ENCODE data around the gene GIT2.
"Not testable (repeated sequence)": the region's sequence is repeated elsewhere in the genome, so short reads cannot be mapped to it uniquely, and the experiment has no call there.

GIT2 gene

GRCh38 chr12:109995686-109996482, at the start of gene GIT2:
Gene GIT2, minus strand, starts transcription at chr12:109996368. Its CDS starts 144 bp downstream, at chr12:109996224.
- DNase-seq (ENCODE audit: low read depth): peak; percentile 84

GRCh38 chr12:110042264-110042663, 46.1 kb upstream of the GIT2 start:
- no peak for DNase-seq (ENCODE audit: low read depth)

- peak; percentile 72 for DNase-seq (ENCODE audit: low read depth)
These were observed 43.1 kb upstream of the GIT2 start for GRCh38 chr12:110039085-110039807.

GRCh38 chr12:110038741-110039084, 42.5 kb upstream of the GIT2 start:
- no peak for DNase-seq (ENCODE audit: low read depth)

GRCh38 chr12:110037315-110037714, 41.1 kb upstream of the GIT2 start:
- DNase-seq (ENCODE audit: low read depth): no peak

GRCh38 chr12:110035534-110036104, 39.5 kb upstream of the GIT2 start:
- no peak for DNase-seq (ENCODE audit: low read depth)

- no peak for DNase-seq (ENCODE audit: low read depth)
These were observed 37.7 kb upstream of the GIT2 start for GRCh38 chr12:110033888-110034287.

- no peak for DNase-seq (ENCODE audit: low read depth)
These were observed 33.2 kb upstream of the GIT2 start for GRCh38 chr12:110029290-110029815.

- no peak for DNase-seq (ENCODE audit: low read depth)
These were observed 32.2 kb upstream of the GIT2 start for GRCh38 chr12:110028323-110028722.

GRCh38 chr12:110024051-110024450, 27.9 kb upstream of the GIT2 start:
- no peak for DNase-seq (ENCODE audit: low read depth)

- DNase-seq (ENCODE audit: low read depth): no peak
These were observed 27.2 kb upstream of the GIT2 start for GRCh38 chr12:110023059-110023980.

GRCh38 chr12:110020956-110021355, 24.8 kb upstream of the GIT2 start:
- DNase-seq (ENCODE audit: low read depth): no peak

- DNase-seq (ENCODE audit: low read depth): no peak
These were observed 19.0 kb upstream of the GIT2 start for GRCh38 chr12:110015132-110015531.

- no peak for DNase-seq (ENCODE audit: low read depth)
These were observed 16.5 kb upstream of the GIT2 start for GRCh38 chr12:110012659-110013058.

GRCh38 chr12:110012137-110012536, 16.0 kb upstream of the GIT2 start:
- no peak for DNase-seq (ENCODE audit: low read depth)

- no peak for DNase-seq (ENCODE audit: low read depth)
These were observed 14.9 kb upstream of the GIT2 start for GRCh38 chr12:110010853-110011723.

- not testable (repeated sequence) for DNase-seq (ENCODE audit: low read depth)
These were observed 12.7 kb upstream of the GIT2 start for GRCh38 chr12:110008681-110009398.

GRCh38 chr12:110007881-110008280, 11.7 kb upstream of the GIT2 start:
- DNase-seq (ENCODE audit: low read depth): no peak

GRCh38 chr12:110006115-110006514, 9.9 kb upstream of the GIT2 start:
- no peak for DNase-seq (ENCODE audit: low read depth)

GRCh38 chr12:110005319-110005973, 9.3 kb upstream of the GIT2 start:
- DNase-seq (ENCODE audit: low read depth): no peak

Measured in fibroblast of the conjunctiva (primary cell).